Endodermal cell (in vitro differentiated cells): Measurements from ENCODE around the gene S100A1. TPM values are rescaled to one million over a fixed set of nuclear protein-coding genes. Genes with fewer than 3 reads are reported as not detected.

Experiments
- DNase-seq: peaks from one replicate; pipeline ENCODE4 v3.0.0-alpha.2; 2017
- H3K27ac ChIP-seq: 2 replicates; pipeline ENCODE4 v1.5.1; 2013; ENCODE audit warnings: mild to moderate bottlenecking, low read depth, low read length, moderate library complexity
- H3K27me3 ChIP-seq: 2 replicates; pipeline ENCODE4 v1.6.1; 2013; ENCODE audit warnings: mild to moderate bottlenecking, low read length, moderate library complexity; ENCODE audit not compliant: insufficient read depth, control insufficient read depth, poor library complexity, severe bottlenecking
- H3K36me3 ChIP-seq: 2 replicates; pipeline ENCODE4 v1.7.0; 2013; ENCODE audit warnings: mild to moderate bottlenecking, low read length, moderate library complexity; ENCODE audit not compliant: control insufficient read depth, insufficient read depth
- H3K4me1 ChIP-seq: one replicate; pipeline ENCODE4 v1.7.0; 2013; ENCODE audit warnings: low read length; ENCODE audit not compliant: control insufficient read depth, insufficient read depth
- H3K4me3 ChIP-seq: 2 replicates; pipeline ENCODE4 v1.5.1; 2013; ENCODE audit warnings: mild to moderate bottlenecking, low read length, moderate library complexity
- H3K9ac ChIP-seq: 2 replicates; pipeline ENCODE4 v1.6.1; 2013; ENCODE audit warnings: mild to moderate bottlenecking, low read length, moderate library complexity; ENCODE audit not compliant: poor library complexity, severe bottlenecking; ENCODE audit errors: extremely low read depth
- H3K9me3 ChIP-seq: 2 replicates; pipeline ENCODE4 v1.6.1; 2013; ENCODE audit warnings: mild to moderate bottlenecking, low read length, moderate library complexity; ENCODE audit not compliant: control insufficient read depth
- H3K27ac Mint-ChIP-seq: 2 replicates; pipeline ENCODE4 v1.8.0; 2020; ENCODE audit warnings: mixed read lengths
- H3K27me3 Mint-ChIP-seq: 2 replicates; pipeline ENCODE4 v1.8.0; 2021; ENCODE audit warnings: mild to moderate bottlenecking, mixed read lengths; ENCODE audit not compliant: insufficient read depth
- H3K36me3 Mint-ChIP-seq: 2 replicates; pipeline ENCODE4 v1.8.0; 2020; ENCODE audit warnings: low read depth, mixed read lengths
- H3K4me1 Mint-ChIP-seq: 2 replicates; pipeline ENCODE4 v1.8.0; 2020; ENCODE audit warnings: mixed read lengths
- H3K4me3 Mint-ChIP-seq: 2 replicates; pipeline ENCODE4 v1.8.0; 2020; ENCODE audit warnings: mild to moderate bottlenecking, moderate library complexity, mixed read lengths
- H3K9me3 Mint-ChIP-seq: 2 replicates; pipeline ENCODE4 v1.8.0; 2020; ENCODE audit warnings: mild to moderate bottlenecking, mixed read lengths
- WGBS, 2 experiments: methylation state at CpG; one replicate each; pipeline versions ENCODE4 v1.1.5 to v1.1.7; 2013; ENCODE audit warnings: missing lambda C conversion rate in 2 of 2, mixed read lengths in 1 of 2; ENCODE audit not compliant: insufficient coverage in 1 of 2, insufficient read length in 1 of 2; 5-methylcytosine and 5-hydroxymethylcytosine counted together
- total RNA-seq, 2 donors: library from RNA; stranded (reverse); fragmentation: NEBNext Ultra II Directional in 1 of 2; extraction: Animal tissue kit (Norgen Biotek cat#: 25700) in 1 of 2; gene quantifications; 2 replicates in 1 of 2; 3 replicates in 1 of 2; pipeline ENCODE4 v1.2.1, GENCODE V29; 2021
- TF ChIP-seq, protein P1 (sequence below): fragments of 200-600 bp; sonication (generic); conservative IDR thresholded peaks from 2 replicates; pipeline ENCODE4 v1.5.0; 2021; ENCODE audit warnings: antibody characterized with exemption, mild to moderate bottlenecking

S100A1 gene
- total RNA-seq, 2 donors from 2014 or later, result 1.8 to 5.0 TPM

- H3K27ac ChIP-seq, result peak overlapping the region; percentile 63
- Mint-ChIP-seq H3K27me3 (no peaks in the 10 kb centered on the region), H3K27ac (peak overlapping the region; percentile 96), H3K9me3 (no peaks in the 10 kb centered on the region), H3K4me1 (peaks cover 31% of the 10 kb centered on the region), H3K4me3 (peak overlapping the region; percentile 89), H3K36me3 (peaks cover 41% of the 10 kb centered on the region)
- no peaks in the 10 kb centered on the region for H3K27me3 ChIP-seq
- peak overlapping the region; percentile 99 for H3K4me3 ChIP-seq
- peak overlapping the region; percentile 85 for H3K9ac ChIP-seq
- H3K4me1 ChIP-seq, result no peaks in the 10 kb centered on the region
- no peaks in the 10 kb centered on the region for H3K9me3 ChIP-seq
- no peak for DNase-seq
- TF ChIP-seq, protein P1, sequence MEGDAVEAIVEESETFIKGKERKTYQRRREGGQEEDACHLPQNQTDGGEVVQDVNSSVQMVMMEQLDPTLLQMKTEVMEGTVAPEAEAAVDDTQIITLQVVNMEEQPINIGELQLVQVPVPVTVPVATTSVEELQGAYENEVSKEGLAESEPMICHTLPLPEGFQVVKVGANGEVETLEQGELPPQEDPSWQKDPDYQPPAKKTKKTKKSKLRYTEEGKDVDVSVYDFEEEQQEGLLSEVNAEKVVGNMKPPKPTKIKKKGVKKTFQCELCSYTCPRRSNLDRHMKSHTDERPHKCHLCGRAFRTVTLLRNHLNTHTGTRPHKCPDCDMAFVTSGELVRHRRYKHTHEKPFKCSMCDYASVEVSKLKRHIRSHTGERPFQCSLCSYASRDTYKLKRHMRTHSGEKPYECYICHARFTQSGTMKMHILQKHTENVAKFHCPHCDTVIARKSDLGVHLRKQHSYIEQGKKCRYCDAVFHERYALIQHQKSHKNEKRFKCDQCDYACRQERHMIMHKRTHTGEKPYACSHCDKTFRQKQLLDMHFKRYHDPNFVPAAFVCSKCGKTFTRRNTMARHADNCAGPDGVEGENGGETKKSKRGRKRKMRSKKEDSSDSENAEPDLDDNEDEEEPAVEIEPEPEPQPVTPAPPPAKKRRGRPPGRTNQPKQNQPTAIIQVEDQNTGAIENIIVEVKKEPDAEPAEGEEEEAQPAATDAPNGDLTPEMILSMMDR, result no peak
- 58 to 75% methylated on average over 2 to 3 of the region's 3 CpGs for WGBS, 2 experiments
- peaks cover 44% of the 10 kb centered on the region for H3K36me3 ChIP-seq
Observed at GRCh38 chr1:153626477-153626903, 1.7 kb upstream of the S100A1 start.

DNA sequence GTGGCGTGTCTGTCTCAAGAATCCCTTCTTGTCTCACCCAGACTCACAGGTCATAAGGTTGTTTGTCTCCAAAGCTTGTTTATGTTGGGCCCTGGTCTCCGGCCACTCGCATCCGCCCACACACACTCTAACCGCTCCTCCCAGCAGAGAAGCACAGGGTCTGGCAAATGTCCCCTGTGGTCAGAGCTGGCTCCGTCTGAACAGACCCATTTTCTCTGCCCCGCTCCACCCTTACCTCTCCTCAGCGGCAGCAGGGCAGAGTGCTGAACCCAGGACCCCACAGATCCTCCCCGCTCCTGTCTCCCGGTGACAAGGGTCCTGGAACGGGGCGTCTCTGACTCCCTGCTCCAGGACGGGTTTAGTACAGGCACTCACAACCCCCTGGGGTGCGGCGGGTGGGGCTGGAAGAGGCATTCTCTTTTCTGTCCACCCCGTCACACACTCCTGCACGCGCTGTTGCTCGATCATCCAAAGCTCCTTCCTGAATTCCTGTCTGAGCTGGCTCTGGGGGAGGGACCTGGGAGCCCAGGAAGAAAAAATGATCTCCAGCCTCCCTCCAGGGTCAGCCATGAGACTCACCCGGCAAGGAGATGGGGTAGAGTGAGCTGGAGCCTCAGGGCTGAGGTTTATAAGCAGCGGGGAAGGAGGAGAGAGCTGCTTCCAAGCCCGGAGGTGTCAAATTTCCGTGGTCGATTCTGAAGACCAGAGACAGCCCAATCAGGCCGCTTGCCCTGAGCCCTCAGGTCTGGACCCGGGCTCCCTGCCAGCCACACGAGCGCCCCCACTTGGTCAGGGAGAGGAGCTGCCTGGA is 1.1 kb upstream of the S100A1 start, which contains the start of gene S100A13:
Gene S100A13, minus strand, starts transcription at position 602 of the 811 bp plus-strand sequence. CDS start 1,033 bp downstream, outside the sequence.
- H3K4me3 ChIP-seq, result peak within 1 kb of the TSS; percentile 99
- no peaks in the 10 kb centered on the region for H3K4me1 ChIP-seq
- H3K27me3 ChIP-seq, result no peaks in the 10 kb centered on the region
- Mint-ChIP-seq H3K4me1 (peaks cover 31% of the 10 kb centered on the region), H3K27ac (peak within 1 kb of the TSS; percentile 96), H3K36me3 (peaks cover 40% of the 10 kb centered on the region), H3K4me3 (peak within 1 kb of the TSS; percentile 89), H3K9me3 (no peaks in the 10 kb centered on the region), H3K27me3 (no peaks in the 10 kb centered on the region)
- H3K27ac ChIP-seq, result peak within 1 kb of the TSS; percentile 63
- 5 to 6% methylated on average over 18 to 28 of the region's 28 CpGs for WGBS, 2 experiments
- peaks cover 38% of the 10 kb centered on the region for H3K36me3 ChIP-seq
- DNase-seq, result peak; percentile 98
- no peaks in the 10 kb centered on the region for H3K9me3 ChIP-seq
- H3K9ac ChIP-seq, result peak within 1 kb of the TSS; percentile 85
- TF ChIP-seq, protein P1, result peak; percentile 95

- Histone ChIP-seq H3K36me3 (peaks cover 21% of the 10 kb centered on the region), H3K4me1 (no peaks in the 10 kb centered on the region), H3K4me3 (no peak overlapping the region), H3K27ac (no peak overlapping the region), H3K9ac (no peak overlapping the region), H3K9me3 (no peaks in the 10 kb centered on the region), H3K27me3 (no peaks in the 10 kb centered on the region)
- DNase-seq, result no peak
- WGBS, 2 experiments, result 91 to 100% methylated on average over 2 to 6 of the region's 6 CpGs
- H3K4me1 Mint-ChIP-seq, result peaks cover 35% of the 10 kb centered on the region
- peaks cover 25% of the 10 kb centered on the region for H3K36me3 Mint-ChIP-seq
- no peaks in the 10 kb centered on the region for H3K27me3 Mint-ChIP-seq
- no peak overlapping the region for H3K4me3 Mint-ChIP-seq
- H3K27ac Mint-ChIP-seq, result peak overlapping the region; percentile 45
- H3K9me3 Mint-ChIP-seq, result peaks cover 4% of the 10 kb centered on the region
- TF ChIP-seq, protein P1, result no peak
Observed at GRCh38 chr1:153628638-153629342, 556 bp downstream of the S100A1 start.
